Neural cell (in vitro differentiated cells): ENCODE results near the gene RAB4B. TPM values are rescaled to one million over a fixed set of nuclear protein-coding genes. Genes with fewer than 3 reads are reported as not detected.
A peak's percentile ranks its signal among the peaks of the same experiment; 100 is the strongest.
"Not testable (repeated sequence)": the region's sequence is repeated elsewhere in the genome, so short reads cannot be mapped to it uniquely, and the experiment has no call there.

Source experiments
- H2AFZ ChIP-seq: fragments of 200-600, 300-800 bp; sonication (generic), shearing (Covaris generic); 2 replicates; pipeline ENCODE4 v1.6.0; 2014; ENCODE audit warnings: low read depth, mild to moderate bottlenecking, antibody characterized with exemption, low read length, moderate library complexity
- H3F3A ChIP-seq: fragments of 200-600 bp; shearing (Covaris generic); 2 replicates; pipeline ENCODE4 v1.6.1; 2016; ENCODE audit warnings: mild to moderate bottlenecking, moderate library complexity, mixed read lengths, antibody characterized with exemption, low read length; ENCODE audit not compliant: insufficient read depth, poor library complexity, severe bottlenecking
- H3K27ac ChIP-seq: fragments of 200-600, 300-800 bp; sonication (generic), shearing (Covaris generic); 2 replicates; pipeline ENCODE4 v1.5.1; 2014; ENCODE audit warnings: mild to moderate bottlenecking, low read length, moderate library complexity
- H3K27me3 ChIP-seq: fragments of 300-800, 200-600 bp; sonication (generic), shearing (Covaris generic); 2 replicates; pipeline ENCODE4 v1.6.0; 2014; ENCODE audit warnings: mild to moderate bottlenecking, low read depth, low read length, moderate library complexity; ENCODE audit not compliant: insufficient read depth
- H3K36me3 ChIP-seq: fragments of 300-800, 200-600 bp; sonication (generic), shearing (Covaris generic); 2 replicates; pipeline ENCODE4 v1.5.1; 2014; ENCODE audit warnings: mild to moderate bottlenecking, antibody characterized with exemption, low read length, moderate library complexity; ENCODE audit not compliant: insufficient read depth
- H3K4me2 ChIP-seq: fragments of 300-800, 200-600 bp; sonication (generic), shearing (Covaris generic); 2 replicates; pipeline ENCODE4 v1.6.0; 2014; ENCODE audit warnings: mild to moderate bottlenecking, low read length
- H3K4me3 ChIP-seq: fragments of 300-800, 200-600 bp; sonication (generic), shearing (Covaris generic); 2 replicates; pipeline ENCODE4 v1.5.1; 2014; ENCODE audit warnings: mild to moderate bottlenecking, low read length, moderate library complexity
- H3K79me2 ChIP-seq: fragments of 200-600 bp; shearing (Covaris generic); replicated peaks from 2 replicates; pipeline ENCODE4 v1.6.0; 2014; ENCODE audit warnings: mild to moderate bottlenecking, low read length, moderate library complexity; ENCODE audit not compliant: insufficient read depth
- H3K9ac ChIP-seq: fragments of 300-800, 200-600 bp; sonication (generic), shearing (Covaris generic); 2 replicates; pipeline ENCODE4 v1.6.1; 2016; ENCODE audit warnings: mild to moderate bottlenecking, low read length, mixed read lengths
- H3K9me2 ChIP-seq: fragments of 200-600 bp; shearing (Covaris generic); 2 replicates; pipeline ENCODE4 v1.6.1; 2016; ENCODE audit warnings: mild to moderate bottlenecking, low read length, mixed read lengths; ENCODE audit not compliant: insufficient read depth
- H3K9me3 ChIP-seq: fragments of 200-600, 300-800 bp; sonication (generic), shearing (Covaris generic); 2 replicates; pipeline ENCODE4 v1.6.1; 2016; ENCODE audit warnings: mild to moderate bottlenecking, mixed run types, low read length, moderate library complexity, mixed read lengths
- H4K20me1 ChIP-seq: fragments of 200-600 bp; shearing (Covaris generic); 2 replicates; pipeline ENCODE4 v1.6.1; 2016; ENCODE audit warnings: mild to moderate bottlenecking, mixed run types; ENCODE audit not compliant: insufficient read depth
- CTCF ChIP-seq: fragments of 450-650 bp; IDR thresholded peaks from 2 replicates; pipeline ENCODE4 v1.5.1; 2014; ENCODE audit warnings: antibody characterized with exemption, mild to moderate bottlenecking, moderate library complexity; ENCODE audit not compliant: poor library complexity, severe bottlenecking
- EP300 ChIP-seq: fragments of 450-650 bp; conservative IDR thresholded peaks from 2 replicates; pipeline ENCODE4 v1.6.1; 2014; ENCODE audit warnings: antibody characterized with exemption, mild to moderate bottlenecking, moderate library complexity; ENCODE audit not compliant: poor library complexity, severe bottlenecking
- EZH2 ChIP-seq: fragments of 200-600, 300-800 bp; shearing (Covaris generic), sonication (generic); IDR thresholded peaks from 2 replicates; pipeline ENCODE4 v1.6.1; 2014; ENCODE audit warnings: antibody characterized with exemption, low read length, borderline replicate concordance, mild to moderate bottlenecking; ENCODE audit not compliant: insufficient read depth, poor library complexity, severe bottlenecking
- MXI1 ChIP-seq: fragments of 450-650 bp; conservative IDR thresholded peaks from 2 replicates; pipeline ENCODE4 v1.6.1; 2014; ENCODE audit warnings: antibody characterized with exemption, mild to moderate bottlenecking; ENCODE audit not compliant: poor library complexity, severe bottlenecking
- POLR2AphosphoS5 ChIP-seq: IDR thresholded peaks from 2 replicates; pipeline ENCODE4 v1.6.1; 2012
- RAD21 ChIP-seq: fragments of 450-650 bp; conservative IDR thresholded peaks from 2 replicates; pipeline ENCODE4 v1.6.1; 2014; ENCODE audit warnings: antibody characterized with exemption, mild to moderate bottlenecking, moderate library complexity
- REST ChIP-seq: IDR thresholded peaks from 2 replicates; pipeline ENCODE4 v1.6.1; 2012; ENCODE audit warnings: borderline replicate concordance
- SMC3 ChIP-seq: fragments of 450-650 bp; conservative IDR thresholded peaks from 2 replicates; pipeline ENCODE4 v1.6.1; 2014; ENCODE audit warnings: antibody characterized with exemption, mild to moderate bottlenecking, moderate library complexity; ENCODE audit not compliant: poor library complexity
- TAF1 ChIP-seq: IDR thresholded peaks from 2 replicates; pipeline ENCODE4 v1.6.1; 2012; ENCODE audit warnings: low read depth
- polyA plus RNA-seq: library from polyadenylated mRNA; depleted of rRNA; stranded (reverse); fragments of >200 nt; gene quantifications from 2 replicates; pipeline ENCODE4 v1.2.3, GENCODE V29; 2014

Gene RAB4B
- polyA plus RNA-seq, 1 donor from 2014 or later = 66.0 TPM

- not testable (repeated sequence) for H3F3A ChIP-seq, H3K9me2 ChIP-seq, H3K27me3 ChIP-seq, H3K27ac ChIP-seq, H4K20me1 ChIP-seq, H3K9me3 ChIP-seq, H3K4me2 ChIP-seq, H2AFZ ChIP-seq, H3K36me3 ChIP-seq, H3K79me2 ChIP-seq
- TF ChIP-seq RAD21 = peak; percentile 10
- TF ChIP-seq CTCF = peak; percentile 67
- peak; percentile 22 for TF ChIP-seq MXI1
- Histone ChIP-seq H3K4me3 (peak overlapping the region; percentile 52), H3K9ac (peak overlapping the region; percentile 38)
These were observed 40.7 kb downstream of the RAB4B start for GRCh38 chr19:40818480-40819399.

GRCh38 chr19:40819479-40820234, 41.6 kb downstream of the RAB4B start:
- H3K27ac ChIP-seq, H3K36me3 ChIP-seq, H3K27me3 ChIP-seq: not testable (repeated sequence)

GRCh38 chr19:40822161-40822560, 44.1 kb downstream of the RAB4B start:
- no peak overlapping the region for H2AFZ ChIP-seq
- no peaks in the 10 kb centered on the region for H3K79me2 ChIP-seq
- no peaks in the 10 kb centered on the region for H3K36me3 ChIP-seq
- H4K20me1 ChIP-seq = no peaks in the 10 kb centered on the region
- no peak overlapping the region for H3K4me3 ChIP-seq
- no peak overlapping the region for H3K9ac ChIP-seq
- H3K27me3 ChIP-seq = no peaks in the 10 kb centered on the region
- H3K4me2 ChIP-seq = no peak overlapping the region
- H3F3A ChIP-seq = no peaks in the 10 kb centered on the region
- no peaks in the 10 kb centered on the region for H3K9me3 ChIP-seq
- H3K27ac ChIP-seq = no peak overlapping the region
- H3K9me2 ChIP-seq = no peaks in the 10 kb centered on the region
- TF ChIP-seq EP300 (no peak), RAD21 (no peak), SMC3 (no peak), REST (no peak), POLR2AphosphoS5 (no peak), MXI1 (no peak), EZH2 (no peak), TAF1 (no peak)

More at GRCh38 chr19:40819479-40820234, 41.6 kb downstream of the RAB4B start:
- not testable (repeated sequence) for H3K9ac ChIP-seq, H3K4me3 ChIP-seq, H3K4me2 ChIP-seq, H3K9me3 ChIP-seq, H4K20me1 ChIP-seq, H3F3A ChIP-seq, H2AFZ ChIP-seq, H3K79me2 ChIP-seq, H3K9me2 ChIP-seq
- TF ChIP-seq CTCF = peak; percentile 54
